Stimulated activated CD8-positive, alpha-beta memory T cell treated with anti-CD3 and anti-CD28 coated beads, Interleukin-15, amount 100 ng/mL, for 24 hours (primary cell): ENCODE measurements around the gene KLHDC3.

Source experiments
- DNase-seq: peaks from one replicate; pipeline ENCODE4 v3.0.0-alpha.2; 2020; ENCODE audit warnings: low read depth

KLHDC3 gene

GRCh38 chr6:43013843-43014433 is at the start of gene KLHDC3, which contains the start of gene MEA1:
KLHDC3 (plus strand) TSS chr6:43014249; CDS start chr6:43017193, 2,944 bp downstream.
MEA1 (minus strand) TSS chr6:43013946; CDS start chr6:43013813, 133 bp downstream.
- peak; percentile 86 for DNase-seq

- DNase-seq = no peak
Observed at GRCh38 chr6:42966571-42966970, 47.5 kb upstream of the KLHDC3 start.

GRCh38 chr6:42967228-42967627 is 46.8 kb upstream of the KLHDC3 start:
- no peak for DNase-seq

- DNase-seq = no peak
Observed at GRCh38 chr6:42968126-42968701, 45.8 kb upstream of the KLHDC3 start.

- no peak for DNase-seq
Observed at GRCh38 chr6:42968783-42969182, 45.3 kb upstream of the KLHDC3 start.

GRCh38 chr6:42969431-42969830 is 44.6 kb upstream of the KLHDC3 start:
- DNase-seq = no peak

- no peak for DNase-seq
Observed at GRCh38 chr6:42969934-42970333, 44.1 kb upstream of the KLHDC3 start.

- no peak for DNase-seq
Observed at GRCh38 chr6:42970871-42971612, 43.0 kb upstream of the KLHDC3 start.

- DNase-seq = no peak
Observed at GRCh38 chr6:42971746-42972327, 42.2 kb upstream of the KLHDC3 start.

- DNase-seq = no peak
Observed at GRCh38 chr6:42973926-42974325, 40.1 kb upstream of the KLHDC3 start.

GRCh38 chr6:42974919-42975505 is 39.0 kb upstream of the KLHDC3 start:
- no peak for DNase-seq

- no peak for DNase-seq
Observed at GRCh38 chr6:42978487-42978838, 35.6 kb upstream of the KLHDC3 start.

GRCh38 chr6:42978839-42979522 is 35.1 kb upstream of the KLHDC3 start, which contains the start of gene PEX6:
PEX6 (minus strand) TSS chr6:42979181; CDS start chr6:42979150, 31 bp downstream.
- DNase-seq = peak; percentile 76

- no peak for DNase-seq
Observed at GRCh38 chr6:42979523-42980177, 34.4 kb upstream of the KLHDC3 start.

- no peak for DNase-seq
Observed at GRCh38 chr6:42981836-42982235, 32.2 kb upstream of the KLHDC3 start.

- DNase-seq = peak; percentile 68
Observed at GRCh38 chr6:42984001-42984923, 29.8 kb upstream of the KLHDC3 start, which contains the start of gene PPP2R5D. PPP2R5D (plus strand) TSS chr6:42984570; CDS start chr6:42984678, 108 bp downstream.

GRCh38 chr6:42984924-42985475 is 29.0 kb upstream of the KLHDC3 start:
- no peak for DNase-seq

GRCh38 chr6:42987533-42988451 is 26.3 kb upstream of the KLHDC3 start:
- no peak for DNase-seq
